CD4-positive, alpha-beta T cell treated with Interleukin-6 at 100 ng/mL for 8 hours (primary cell): ENCODE measurements around the gene AFAP1.

Source experiments
- DNase-seq: peaks from one replicate; pipeline ENCODE4 v3.0.0-alpha.2; 2020; ENCODE audit warnings: mixed read lengths, low spot score

The AFAP1 gene

GRCh38 chr4:7863911-7864681 is 75.6 kb downstream of the AFAP1 start:
- DNase-seq = peak; percentile 8

GRCh38 chr4:7862561-7863192 is 77.0 kb downstream of the AFAP1 start:
- DNase-seq = no peak

- DNase-seq = no peak
These were observed 78.2 kb downstream of the AFAP1 start for GRCh38 chr4:7861440-7861881.

GRCh38 chr4:7860600-7861163 is 79.0 kb downstream of the AFAP1 start:
- DNase-seq = no peak

- no peak for DNase-seq
These were observed 80.3 kb downstream of the AFAP1 start for GRCh38 chr4:7859326-7859725.

GRCh38 chr4:7858498-7858897 is 81.2 kb downstream of the AFAP1 start:
- DNase-seq = no peak

GRCh38 chr4:7857993-7858392 is 81.7 kb downstream of the AFAP1 start:
- no peak for DNase-seq

GRCh38 chr4:7857238-7857701 is 82.4 kb downstream of the AFAP1 start:
- no peak for DNase-seq

GRCh38 chr4:7855731-7856130 is 83.9 kb downstream of the AFAP1 start:
- no peak for DNase-seq

GRCh38 chr4:7854697-7855370 is 84.8 kb downstream of the AFAP1 start:
- peak; percentile 88 for DNase-seq

- DNase-seq = no peak
These were observed 85.4 kb downstream of the AFAP1 start for GRCh38 chr4:7854216-7854615.

GRCh38 chr4:7853271-7853670 is 86.4 kb downstream of the AFAP1 start:
- no peak for DNase-seq

- no peak for DNase-seq
These were observed 87.0 kb downstream of the AFAP1 start for GRCh38 chr4:7852568-7853185.

- no peak for DNase-seq
These were observed 89.2 kb downstream of the AFAP1 start for GRCh38 chr4:7850489-7850888.

- DNase-seq = no peak
These were observed 92.5 kb downstream of the AFAP1 start for GRCh38 chr4:7847206-7847605.

- DNase-seq = no peak
These were observed 94.0 kb downstream of the AFAP1 start for GRCh38 chr4:7845493-7846128.

GRCh38 chr4:7844594-7844991 is 95.1 kb downstream of the AFAP1 start:
- no peak for DNase-seq

GRCh38 chr4:7843831-7844593 is 95.6 kb downstream of the AFAP1 start:
- DNase-seq = peak; percentile 67

- no peak for DNase-seq
These were observed 97.0 kb downstream of the AFAP1 start for GRCh38 chr4:7842384-7843279.

GRCh38 chr4:7841894-7842293 is 97.8 kb downstream of the AFAP1 start:
- no peak for DNase-seq
